ENCODE measurements around the gene CCL17. TPM values are rescaled to one million over a fixed set of nuclear protein-coding genes. Genes with fewer than 3 reads are reported as not detected.

Gene CCL17
- total and polyA plus RNA-seq, 8 donors = 1.1 TPM; not detected in 7

- no peak for FAIRE-seq
- Histone ChIP-seq H3K27ac (no peak overlapping the region), H3K4me3 (no peak overlapping the region), H3K36me3 (no peaks in the 10 kb centered on the region), H3K4me1 (no peaks in the 10 kb centered on the region), H3K9me3 (no peaks in the 10 kb centered on the region), H3K27me3 (no peaks in the 10 kb centered on the region)
- intact Hi-C loops (cut with DNase I) = no loop called here
- ATAC-seq = no peak
- WGBS, 2 donors = 85 to 90% methylated on average over 16 of the region's 16 CpGs
- peak in 1 of 6 donors; percentile 60 for DNase-seq
- TF ChIP-seq CTCF (IDR thresholded peaks at IDR 0.05) = no peak
Measured at GRCh38 chr16:57382535-57383275, 21.9 kb upstream of the CCL17 start.

GRCh38 chr16:57383276-57384247 is 21.0 kb upstream of the CCL17 start:
- FAIRE-seq (no peak), DNase-seq (no peak), ATAC-seq (peak in 2 of 4 donors; percentile 22 to 49)
- intact Hi-C loops (cut with DNase I) = no loop called here
- Histone ChIP-seq H3K9me3 (no peaks in the 10 kb centered on the region), H3K4me3 (no peak overlapping the region), H3K27ac (no peak overlapping the region), H3K36me3 (no peaks in the 10 kb centered on the region), H3K27me3 (no peaks in the 10 kb centered on the region), H3K4me1 (no peaks in the 10 kb centered on the region)
- WGBS, 2 donors = 85 to 93% methylated on average over 7 to 8 of the region's 8 CpGs
- TF ChIP-seq CTCF (IDR thresholded peaks at IDR 0.05) = no peak

- ATAC-seq (peak in 2 of 4 donors; percentile 21 to 44), DNase-seq (no peak), FAIRE-seq (no peak)
- WGBS, 2 donors = 72% methylated on average over 11 of the region's 11 CpGs
- Histone ChIP-seq H3K4me1 (no peaks in the 10 kb centered on the region), H3K4me3 (no peak overlapping the region), H3K27ac (no peak overlapping the region), H3K36me3 (no peaks in the 10 kb centered on the region), H3K9me3 (no peaks in the 10 kb centered on the region), H3K27me3 (no peaks in the 10 kb centered on the region)
- intact Hi-C loops (cut with DNase I) = no loop called here
- TF ChIP-seq CTCF (IDR thresholded peaks at IDR 0.05) = no peak
Measured at GRCh38 chr16:57384248-57385070, 20.1 kb upstream of the CCL17 start.

GRCh38 chr16:57385083-57385482 is 19.5 kb upstream of the CCL17 start:
- 74 to 88% methylated on average over 5 of the region's 5 CpGs for WGBS, 2 donors
- Histone ChIP-seq H3K27me3 (no peaks in the 10 kb centered on the region), H3K27ac (no peak overlapping the region), H3K4me1 (no peaks in the 10 kb centered on the region), H3K4me3 (no peak overlapping the region), H3K36me3 (no peaks in the 10 kb centered on the region), H3K9me3 (no peaks in the 10 kb centered on the region)
- FAIRE-seq = no peak
- intact Hi-C loops (cut with DNase I) = no loop called here
- ATAC-seq = no peak
- no peak for TF ChIP-seq CTCF (IDR thresholded peaks at IDR 0.05)
- DNase-seq = no peak

Measured in pancreas (tissue), 10 donors.